WTC11 (cell line): ENCODE measurements around the gene RALY.

Experiments
- CREB1 ChIP-seq: sonication (generic); formaldehyde crosslinking; IDR thresholded peaks from 2 replicates; pipeline ENCODE4 v1.8.0; 2023; ENCODE audit warnings: mild to moderate bottlenecking, missing genetic modification reagents
- CTCF ChIP-seq: fragments of 200-600 bp; IDR thresholded peaks from 2 replicates; pipeline ENCODE4 v1.8.0; 2022; ENCODE audit warnings: antibody characterized with exemption
- ELF4 ChIP-seq: sonication (generic); formaldehyde crosslinking; IDR thresholded peaks from 2 replicates; pipeline ENCODE4 v1.8.1; 2022; ENCODE audit warnings: low read depth, mild to moderate bottlenecking, moderate library complexity, missing genetic modification reagents
- TCF7 ChIP-seq: sonication (generic); formaldehyde crosslinking; IDR thresholded peaks from 2 replicates; pipeline ENCODE4 v1.8.0; 2022; ENCODE audit warnings: mild to moderate bottlenecking, low read depth, missing genetic modification reagents, moderate library complexity
- ZNF263 ChIP-seq: sonication (generic); formaldehyde crosslinking; IDR thresholded peaks from 2 replicates; pipeline ENCODE4 v1.8.1; 2022; ENCODE audit warnings: low read depth, mild to moderate bottlenecking, moderate library complexity, missing genetic modification reagents
- TF ChIP-seq, protein P1 (sequence below): sonication (generic); formaldehyde crosslinking; IDR thresholded peaks from 2 replicates; pipeline ENCODE4 v1.8.1; 2023; ENCODE audit warnings: mild to moderate bottlenecking, missing genetic modification reagents, moderate library complexity
- TF ChIP-seq, protein P2 (sequence below): sonication (generic); formaldehyde crosslinking; IDR thresholded peaks from 2 replicates; pipeline ENCODE4 v1.8.0; 2022; ENCODE audit warnings: missing genetic modification reagents
- TF ChIP-seq, protein P3 (sequence below): sonication (generic); formaldehyde crosslinking; conservative IDR thresholded peaks from 2 replicates; pipeline ENCODE4 v1.8.1; 2022; ENCODE audit warnings: mild to moderate bottlenecking, missing genetic modification reagents

DNA sequence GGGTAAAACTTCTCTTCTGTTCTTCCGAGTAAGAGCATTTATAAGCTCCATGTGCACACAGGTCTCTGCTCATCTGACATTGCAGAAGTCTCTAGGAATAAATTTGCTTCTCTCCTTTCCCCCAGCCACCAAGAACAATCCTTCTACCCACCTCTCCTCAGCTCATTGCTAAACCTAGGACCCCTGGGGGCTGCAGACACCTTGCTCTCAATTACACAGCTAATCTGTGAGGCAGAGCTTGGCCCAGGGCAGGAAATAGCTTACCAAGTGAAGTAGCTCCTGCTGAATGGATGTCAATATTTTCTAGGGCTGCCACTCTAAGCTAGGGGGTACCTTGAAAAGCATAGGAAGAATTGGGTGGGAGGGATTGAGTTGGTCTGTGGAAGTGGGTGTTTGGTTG is 74.3 kb downstream of the RALY start:
- TF ChIP-seq CTCF: no peak
- TF ChIP-seq ELF4 (CRISPR knock-in tag): no peak
- no peak for TF ChIP-seq CREB1
- no peak for TF ChIP-seq TCF7 (CRISPR knock-in tag)
- TF ChIP-seq, protein P1, sequence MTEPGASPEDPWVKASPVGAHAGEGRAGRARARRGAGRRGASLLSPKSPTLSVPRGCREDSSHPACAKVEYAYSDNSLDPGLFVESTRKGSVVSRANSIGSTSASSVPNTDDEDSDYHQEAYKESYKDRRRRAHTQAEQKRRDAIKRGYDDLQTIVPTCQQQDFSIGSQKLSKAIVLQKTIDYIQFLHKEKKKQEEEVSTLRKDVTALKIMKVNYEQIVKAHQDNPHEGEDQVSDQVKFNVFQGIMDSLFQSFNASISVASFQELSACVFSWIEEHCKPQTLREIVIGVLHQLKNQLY: no peak
- no peak for TF ChIP-seq ZNF263 (CRISPR knock-in tag)
- TF ChIP-seq, protein P2, sequence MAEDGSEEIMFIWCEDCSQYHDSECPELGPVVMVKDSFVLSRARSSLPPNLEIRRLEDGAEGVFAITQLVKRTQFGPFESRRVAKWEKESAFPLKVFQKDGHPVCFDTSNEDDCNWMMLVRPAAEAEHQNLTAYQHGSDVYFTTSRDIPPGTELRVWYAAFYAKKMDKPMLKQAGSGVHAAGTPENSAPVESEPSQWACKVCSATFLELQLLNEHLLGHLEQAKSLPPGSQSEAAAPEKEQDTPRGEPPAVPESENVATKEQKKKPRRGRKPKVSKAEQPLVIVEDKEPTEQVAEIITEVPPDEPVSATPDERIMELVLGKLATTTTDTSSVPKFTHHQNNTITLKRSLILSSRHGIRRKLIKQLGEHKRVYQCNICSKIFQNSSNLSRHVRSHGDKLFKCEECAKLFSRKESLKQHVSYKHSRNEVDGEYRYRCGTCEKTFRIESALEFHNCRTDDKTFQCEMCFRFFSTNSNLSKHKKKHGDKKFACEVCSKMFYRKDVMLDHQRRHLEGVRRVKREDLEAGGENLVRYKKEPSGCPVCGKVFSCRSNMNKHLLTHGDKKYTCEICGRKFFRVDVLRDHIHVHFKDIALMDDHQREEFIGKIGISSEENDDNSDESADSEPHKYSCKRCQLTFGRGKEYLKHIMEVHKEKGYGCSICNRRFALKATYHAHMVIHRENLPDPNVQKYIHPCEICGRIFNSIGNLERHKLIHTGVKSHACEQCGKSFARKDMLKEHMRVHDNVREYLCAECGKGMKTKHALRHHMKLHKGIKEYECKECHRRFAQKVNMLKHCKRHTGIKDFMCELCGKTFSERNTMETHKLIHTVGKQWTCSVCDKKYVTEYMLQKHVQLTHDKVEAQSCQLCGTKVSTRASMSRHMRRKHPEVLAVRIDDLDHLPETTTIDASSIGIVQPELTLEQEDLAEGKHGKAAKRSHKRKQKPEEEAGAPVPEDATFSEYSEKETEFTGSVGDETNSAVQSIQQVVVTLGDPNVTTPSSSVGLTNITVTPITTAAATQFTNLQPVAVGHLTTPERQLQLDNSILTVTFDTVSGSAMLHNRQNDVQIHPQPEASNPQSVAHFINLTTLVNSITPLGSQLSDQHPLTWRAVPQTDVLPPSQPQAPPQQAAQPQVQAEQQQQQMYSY (CRISPR knock-in tag): no peak
- TF ChIP-seq, protein P3, sequence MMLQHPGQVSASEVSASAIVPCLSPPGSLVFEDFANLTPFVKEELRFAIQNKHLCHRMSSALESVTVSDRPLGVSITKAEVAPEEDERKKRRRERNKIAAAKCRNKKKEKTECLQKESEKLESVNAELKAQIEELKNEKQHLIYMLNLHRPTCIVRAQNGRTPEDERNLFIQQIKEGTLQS (CRISPR knock-in tag): no peak
